WTC11 (cell line): ENCODE measurements around the gene DACT3.

Experiments used
- CREM ChIP-seq: sonication (generic); formaldehyde crosslinking; IDR thresholded peaks from 2 replicates; pipeline ENCODE4 v1.8.1; 2022; ENCODE audit warnings: mild to moderate bottlenecking, missing genetic modification reagents, moderate library complexity
- CTCF ChIP-seq: fragments of 200-600 bp; IDR thresholded peaks from 2 replicates; pipeline ENCODE4 v1.8.0; 2022; ENCODE audit warnings: antibody characterized with exemption
- E2F5 ChIP-seq: sonication (generic); formaldehyde crosslinking; IDR thresholded peaks from 2 replicates; pipeline ENCODE4 v1.8.1; 2022; ENCODE audit warnings: mild to moderate bottlenecking, moderate library complexity, missing genetic modification reagents
- ESRRA ChIP-seq: sonication (generic); formaldehyde crosslinking; IDR thresholded peaks from 2 replicates; pipeline ENCODE4 v1.8.1; 2022; ENCODE audit warnings: mild to moderate bottlenecking, missing genetic modification reagents, borderline replicate concordance
- ETV6 ChIP-seq: sonication (generic); formaldehyde crosslinking; IDR thresholded peaks from 2 replicates; pipeline ENCODE4 v1.8.1; 2022; ENCODE audit warnings: mild to moderate bottlenecking, missing genetic modification reagents
- FOXJ3 ChIP-seq: sonication (generic); formaldehyde crosslinking; IDR thresholded peaks from 2 replicates; pipeline ENCODE4 v1.9.0; 2021; ENCODE audit warnings: missing genetic modification reagents, mild to moderate bottlenecking, borderline replicate concordance
- IRF1 ChIP-seq: sonication (generic); formaldehyde crosslinking; IDR thresholded peaks from 2 replicates; pipeline ENCODE4 v1.8.0; 2023; ENCODE audit warnings: missing genetic modification reagents
- JAZF1 ChIP-seq: fragments of 250-450 bp; sonication (Bioruptor Pico); IDR thresholded peaks from 2 replicates; pipeline ENCODE4 v1.9.0; 2021; ENCODE audit warnings: moderate library complexity, mild to moderate bottlenecking, inconsistent platforms
- JUN ChIP-seq: sonication (generic); formaldehyde crosslinking; IDR thresholded peaks from 2 replicates; pipeline ENCODE4 v1.8.0; 2023; ENCODE audit warnings: mild to moderate bottlenecking, missing genetic modification reagents
- NR2C2 ChIP-seq: sonication (generic); formaldehyde crosslinking; IDR thresholded peaks from 2 replicates; pipeline ENCODE4 v1.8.0; 2022; ENCODE audit warnings: mild to moderate bottlenecking, missing genetic modification reagents
- SOX15 ChIP-seq: fragments of 250-450 bp; sonication (Bioruptor Pico); IDR thresholded peaks from 2 replicates; pipeline ENCODE4 v1.9.0; 2021; ENCODE audit warnings: mild to moderate bottlenecking
- ZBTB21 ChIP-seq: sonication (generic); formaldehyde crosslinking; IDR thresholded peaks from 2 replicates; pipeline ENCODE4 v1.8.1; 2023; ENCODE audit warnings: mild to moderate bottlenecking, missing genetic modification reagents, borderline replicate concordance
- ZNF512 ChIP-seq: sonication (generic); formaldehyde crosslinking; IDR thresholded peaks from 2 replicates; pipeline ENCODE4 v1.8.1; 2022; ENCODE audit warnings: missing genetic modification reagents, borderline replicate concordance

- TF ChIP-seq ZBTB21 (no peak), ESRRA (no peak), JAZF1 (CRISPR knock-in tag) (no peak), CTCF (no peak), ZNF512 (CRISPR knock-in tag) (no peak), JUN (CRISPR knock-in tag) (no peak), CREM (CRISPR knock-in tag) (no peak), SOX15 (CRISPR knock-in tag) (no peak), E2F5 (CRISPR knock-in tag) (no peak), NR2C2 (CRISPR knock-in tag) (no peak), IRF1 (CRISPR knock-in tag) (no peak), FOXJ3 (no peak), ETV6 (no peak)
Observed at GRCh38 chr19:46637224-46637623, 23.8 kb downstream of the DACT3 start.
